ENCODE data around the gene UBAC1. TPM values are rescaled to one million over a fixed set of nuclear protein-coding genes. Genes with fewer than 3 reads are reported as not detected.

UBAC1 gene
- total RNA-seq, 1 donor, result 23.0 TPM

- DNase-seq (ENCODE audit: low read depth), result no peak
- H3K4me3 ChIP-seq (ENCODE audit: low read depth, low read length), result no peak overlapping the region
- TF ChIP-seq, protein P1, sequence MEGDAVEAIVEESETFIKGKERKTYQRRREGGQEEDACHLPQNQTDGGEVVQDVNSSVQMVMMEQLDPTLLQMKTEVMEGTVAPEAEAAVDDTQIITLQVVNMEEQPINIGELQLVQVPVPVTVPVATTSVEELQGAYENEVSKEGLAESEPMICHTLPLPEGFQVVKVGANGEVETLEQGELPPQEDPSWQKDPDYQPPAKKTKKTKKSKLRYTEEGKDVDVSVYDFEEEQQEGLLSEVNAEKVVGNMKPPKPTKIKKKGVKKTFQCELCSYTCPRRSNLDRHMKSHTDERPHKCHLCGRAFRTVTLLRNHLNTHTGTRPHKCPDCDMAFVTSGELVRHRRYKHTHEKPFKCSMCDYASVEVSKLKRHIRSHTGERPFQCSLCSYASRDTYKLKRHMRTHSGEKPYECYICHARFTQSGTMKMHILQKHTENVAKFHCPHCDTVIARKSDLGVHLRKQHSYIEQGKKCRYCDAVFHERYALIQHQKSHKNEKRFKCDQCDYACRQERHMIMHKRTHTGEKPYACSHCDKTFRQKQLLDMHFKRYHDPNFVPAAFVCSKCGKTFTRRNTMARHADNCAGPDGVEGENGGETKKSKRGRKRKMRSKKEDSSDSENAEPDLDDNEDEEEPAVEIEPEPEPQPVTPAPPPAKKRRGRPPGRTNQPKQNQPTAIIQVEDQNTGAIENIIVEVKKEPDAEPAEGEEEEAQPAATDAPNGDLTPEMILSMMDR (IDR thresholded peaks at IDR 0.05; ENCODE audit: insufficient read depth, low read length), result no peak
Measured at GRCh38 chr9:136002215-136002614, 41.0 kb upstream of the UBAC1 start.

- no peak for DNase-seq (ENCODE audit: low read depth)
- TF ChIP-seq, protein P1 (IDR thresholded peaks at IDR 0.05; ENCODE audit: insufficient read depth, low read length), result no peak
- H3K4me3 ChIP-seq (ENCODE audit: low read depth, low read length), result no peak overlapping the region
Measured at GRCh38 chr9:136001231-136001630, 40.1 kb upstream of the UBAC1 start.

GRCh38 chr9:135998410-135999071, 37.4 kb upstream of the UBAC1 start:
- TF ChIP-seq, protein P1 (IDR thresholded peaks at IDR 0.05; ENCODE audit: insufficient read depth, low read length), result no peak
- H3K4me3 ChIP-seq (ENCODE audit: low read depth, low read length), result no peak overlapping the region
- no peak for DNase-seq (ENCODE audit: low read depth)

- TF ChIP-seq, protein P1 (IDR thresholded peaks at IDR 0.05; ENCODE audit: insufficient read depth, low read length), result no peak
- H3K4me3 ChIP-seq (ENCODE audit: low read depth, low read length), result no peak overlapping the region
- DNase-seq (ENCODE audit: low read depth), result no peak
Measured at GRCh38 chr9:135998016-135998380, 36.8 kb upstream of the UBAC1 start.

- TF ChIP-seq, protein P1 (IDR thresholded peaks at IDR 0.05; ENCODE audit: insufficient read depth, low read length), result no peak
- no peak overlapping the region for H3K4me3 ChIP-seq (ENCODE audit: low read depth, low read length)
- DNase-seq (ENCODE audit: low read depth), result no peak
Measured at GRCh38 chr9:135997090-135998015, 36.2 kb upstream of the UBAC1 start.

DNA sequence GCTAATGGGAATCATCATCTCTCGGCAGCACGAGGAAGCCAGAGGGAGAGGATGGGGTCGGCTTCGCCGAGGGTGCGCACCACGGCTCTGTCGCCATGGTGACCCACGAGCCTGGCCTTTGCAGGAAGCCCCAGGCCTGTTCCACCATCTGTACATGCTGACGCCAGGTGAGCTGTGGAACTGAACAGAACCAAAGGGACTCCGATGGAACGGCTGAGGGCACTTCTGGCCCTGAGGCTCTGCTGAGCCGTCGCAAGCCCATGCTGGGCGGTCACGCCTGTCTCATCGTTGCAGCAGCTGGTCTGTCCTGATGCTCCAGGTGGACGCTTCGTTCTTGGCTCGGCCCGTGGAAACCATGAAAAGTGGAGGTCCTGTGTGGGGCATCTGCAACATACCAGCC, 34.6 kb upstream of the UBAC1 start:
- DNase-seq (ENCODE audit: low read depth), result no peak
- no peak overlapping the region for H3K4me3 ChIP-seq (ENCODE audit: low read depth, low read length)
- TF ChIP-seq, protein P1 (IDR thresholded peaks at IDR 0.05; ENCODE audit: insufficient read depth, low read length), result no peak
